ENCODE data around the gene BCAT1.

- TF ChIP-seq, protein P1, sequence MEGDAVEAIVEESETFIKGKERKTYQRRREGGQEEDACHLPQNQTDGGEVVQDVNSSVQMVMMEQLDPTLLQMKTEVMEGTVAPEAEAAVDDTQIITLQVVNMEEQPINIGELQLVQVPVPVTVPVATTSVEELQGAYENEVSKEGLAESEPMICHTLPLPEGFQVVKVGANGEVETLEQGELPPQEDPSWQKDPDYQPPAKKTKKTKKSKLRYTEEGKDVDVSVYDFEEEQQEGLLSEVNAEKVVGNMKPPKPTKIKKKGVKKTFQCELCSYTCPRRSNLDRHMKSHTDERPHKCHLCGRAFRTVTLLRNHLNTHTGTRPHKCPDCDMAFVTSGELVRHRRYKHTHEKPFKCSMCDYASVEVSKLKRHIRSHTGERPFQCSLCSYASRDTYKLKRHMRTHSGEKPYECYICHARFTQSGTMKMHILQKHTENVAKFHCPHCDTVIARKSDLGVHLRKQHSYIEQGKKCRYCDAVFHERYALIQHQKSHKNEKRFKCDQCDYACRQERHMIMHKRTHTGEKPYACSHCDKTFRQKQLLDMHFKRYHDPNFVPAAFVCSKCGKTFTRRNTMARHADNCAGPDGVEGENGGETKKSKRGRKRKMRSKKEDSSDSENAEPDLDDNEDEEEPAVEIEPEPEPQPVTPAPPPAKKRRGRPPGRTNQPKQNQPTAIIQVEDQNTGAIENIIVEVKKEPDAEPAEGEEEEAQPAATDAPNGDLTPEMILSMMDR (IDR thresholded peaks at IDR 0.05) = no peak
- TF ChIP-seq EZH2 (IDR thresholded peaks at IDR 0.05; ENCODE audit: borderline replicate concordance, insufficient read depth, low read depth, low read length, poor library complexity, severe bottlenecking) = no peak
Measured at GRCh38 chr12:24856541-24856940, 92.4 kb downstream of the BCAT1 start.

Measured in B cell (primary cell).